H9 (cell line): ENCODE measurements around the gene TDRD9. TPM values are rescaled to one million over a fixed set of nuclear protein-coding genes. Genes with fewer than 3 reads are reported as not detected.
A peak's percentile ranks its signal among the peaks of the same experiment; 100 is the strongest.

Experiments used
- DNase-seq: peaks from one replicate; pipeline ENCODE4 v3.0.0-alpha.2; 2017
- H2AFZ ChIP-seq: one replicate; pipeline ENCODE4 v1.6.1; 2013; ENCODE audit warnings: mild to moderate bottlenecking, low read length, control low read depth, moderate library complexity
- H2AK5ac ChIP-seq: 2 replicates; pipeline ENCODE4 v1.6.1; 2013; ENCODE audit warnings: low read length, control low read depth, mixed read lengths; ENCODE audit not compliant: insufficient read length
- H2BK120ac ChIP-seq: one replicate; pipeline ENCODE4 v1.6.1; 2013; ENCODE audit warnings: low read depth, mild to moderate bottlenecking, low read length, control low read depth, inconsistent platforms; ENCODE audit not compliant: poor library complexity, severe bottlenecking
- H2BK12ac ChIP-seq: 2 replicates; pipeline ENCODE4 v1.6.1; 2013; ENCODE audit warnings: low read length, control low read depth, mixed read lengths, low read depth; ENCODE audit not compliant: insufficient read length
- H2BK15ac ChIP-seq: 2 replicates; pipeline ENCODE4 v1.6.1; 2013; ENCODE audit warnings: low read depth, low read length, control low read depth
- H2BK20ac ChIP-seq: one replicate; pipeline ENCODE4 v1.6.1; 2013; ENCODE audit warnings: low read depth, mild to moderate bottlenecking, low read length, control low read depth, inconsistent platforms; ENCODE audit not compliant: poor library complexity, severe bottlenecking
- H2BK5ac ChIP-seq: 2 replicates; pipeline ENCODE4 v1.6.1; 2013; ENCODE audit warnings: low read length, control low read depth, mixed read lengths; ENCODE audit not compliant: insufficient read length
- H3K14ac ChIP-seq: 2 replicates; pipeline ENCODE4 v1.6.1; 2013; ENCODE audit warnings: low read length, control low read depth; ENCODE audit not compliant: insufficient read depth
- H3K18ac ChIP-seq: 2 replicates; pipeline ENCODE4 v1.6.1; 2013; ENCODE audit warnings: low read depth, mild to moderate bottlenecking, mixed read lengths, low read length, control low read depth; ENCODE audit not compliant: insufficient read length
- H3K23ac ChIP-seq: 2 replicates; pipeline ENCODE4 v1.6.1; 2013; ENCODE audit warnings: low read length, control low read depth, mixed read lengths, low read depth; ENCODE audit not compliant: insufficient read length
- H3K23me2 ChIP-seq: 2 replicates; pipeline ENCODE4 v1.6.1; 2013; ENCODE audit warnings: low read depth, mild to moderate bottlenecking, mixed read lengths, low read length, control low read depth; ENCODE audit not compliant: insufficient read length, poor library complexity, severe bottlenecking
- H3K27ac ChIP-seq: 2 replicates; pipeline ENCODE4 v1.5.1; 2013; ENCODE audit warnings: low read length, control low read depth, mixed read lengths, low read depth; ENCODE audit not compliant: insufficient read length
- H3K27me3 ChIP-seq: 2 replicates; pipeline ENCODE4 v1.6.1; 2013; ENCODE audit warnings: low read length, control low read depth, inconsistent platforms; ENCODE audit not compliant: insufficient read depth
- H3K4ac ChIP-seq: 2 replicates; pipeline ENCODE4 v1.6.1; 2013; ENCODE audit warnings: low read depth, mild to moderate bottlenecking, control low read depth, inconsistent platforms, low read length, moderate library complexity
- H3K4me1 ChIP-seq: 2 replicates; pipeline ENCODE4 v1.6.1; 2013; ENCODE audit warnings: low read length, control low read depth, inconsistent platforms; ENCODE audit not compliant: insufficient read depth
- H3K4me2 ChIP-seq: 2 replicates; pipeline ENCODE4 v1.6.1; 2013; ENCODE audit warnings: low read length, control low read depth, mixed read lengths; ENCODE audit not compliant: insufficient read length, insufficient read depth
- H3K56ac ChIP-seq: 2 replicates; pipeline ENCODE4 v1.6.1; 2013; ENCODE audit warnings: low read depth, mild to moderate bottlenecking, mixed read lengths, low read length, control low read depth; ENCODE audit not compliant: insufficient read length
- H3K79me1 ChIP-seq: 2 replicates; pipeline ENCODE4 v1.6.1; 2013; ENCODE audit warnings: low read depth, mild to moderate bottlenecking, moderate library complexity, low read length, control low read depth, inconsistent platforms; ENCODE audit not compliant: insufficient read depth, poor library complexity, severe bottlenecking
- H3K79me2 ChIP-seq: 2 replicates; pipeline ENCODE4 v1.6.1; 2013; ENCODE audit warnings: low read length, control low read depth, inconsistent platforms; ENCODE audit not compliant: insufficient read depth
- H3K9ac ChIP-seq: 2 replicates; pipeline ENCODE4 v1.6.1; 2013; ENCODE audit warnings: low read length, control low read depth, mixed read lengths; ENCODE audit not compliant: insufficient read length; ENCODE audit errors: extremely low read depth
- H3K9me3 ChIP-seq: one replicate; pipeline ENCODE4 v1.6.1; 2013; ENCODE audit warnings: low read depth, low read length, inconsistent platforms; ENCODE audit not compliant: control insufficient read depth
- H3T11ph ChIP-seq: one replicate; pipeline ENCODE4 v1.6.1; 2013; ENCODE audit warnings: mild to moderate bottlenecking, low read length, control low read depth, inconsistent platforms
- H4K20me1 ChIP-seq: one replicate; pipeline ENCODE4 v1.6.1; 2013; ENCODE audit not compliant: control insufficient read depth, insufficient read length, insufficient read depth
- H4K5ac ChIP-seq: 2 replicates; pipeline ENCODE4 v1.6.1; 2013; ENCODE audit warnings: low read depth, mild to moderate bottlenecking, mixed read lengths, low read length, control low read depth; ENCODE audit not compliant: insufficient read length
- H4K8ac ChIP-seq: replicated peaks from 2 replicates; pipeline ENCODE4 v1.6.1; 2013; ENCODE audit warnings: low read length, control low read depth, mixed read lengths, low read depth; ENCODE audit not compliant: insufficient read length
- H4K91ac ChIP-seq: 2 replicates; pipeline ENCODE4 v1.6.1; 2013; ENCODE audit warnings: low read depth, mild to moderate bottlenecking, moderate library complexity, mixed read lengths, low read length, control low read depth; ENCODE audit not compliant: insufficient read length
- H3K27ac Mint-ChIP-seq, 3 experiments: 2 replicates in 2 of 3; 3 replicates in 1 of 3; pipeline ENCODE4 v1.8.0; 2020 to 2021; ENCODE audit warnings: mixed read lengths in 3 of 3, mild to moderate bottlenecking in 1 of 3, moderate library complexity in 1 of 3
- H3K27me3 Mint-ChIP-seq: 2 replicates; pipeline ENCODE4 v1.8.0; 2021; ENCODE audit warnings: low read depth, mild to moderate bottlenecking, moderate library complexity, mixed read lengths
- H3K36me3 Mint-ChIP-seq, 3 experiments: 2 replicates in 2 of 3; 3 replicates in 1 of 3; pipeline ENCODE4 v1.8.0; 2020 to 2021; ENCODE audit warnings: low read depth in 3 of 3, mixed read lengths in 3 of 3; ENCODE audit not compliant: insufficient read depth in 1 of 3
- H3K4me1 Mint-ChIP-seq, 2 experiments: 2 replicates each; pipeline ENCODE4 v1.8.0; 2020; ENCODE audit warnings: mixed read lengths in 2 of 2
- H3K4me3 Mint-ChIP-seq, 2 experiments: 2 replicates in 1 of 2; 3 replicates in 1 of 2; pipeline ENCODE4 v1.8.0; 2020 to 2021; ENCODE audit warnings: mild to moderate bottlenecking in 2 of 2, mixed read lengths in 2 of 2, moderate library complexity in 1 of 2
- H3K9me3 Mint-ChIP-seq, 2 experiments: 2 replicates in 1 of 2; 3 replicates in 1 of 2; pipeline ENCODE4 v1.8.0; 2020; ENCODE audit warnings: mild to moderate bottlenecking in 2 of 2, mixed read lengths in 2 of 2, moderate library complexity in 1 of 2
- CTCF ChIP-seq: fragments of 200-600 bp; sonication (generic); conservative IDR thresholded peaks from 3 replicates; pipeline ENCODE4 v1.8.0; 2021; ENCODE audit warnings: antibody characterized with exemption, mild to moderate bottlenecking
- WGBS: extraction: QIAGEN DNeasy Blood & Tissue Kit; methylation state at CpG from one replicate; pipeline ENCODE4 v1.1.7; 2013; ENCODE audit warnings: missing lambda C conversion rate, low lambda C conversion rate, mixed read lengths; ENCODE audit not compliant: insufficient read length; ENCODE audit errors: extremely low coverage; 5-methylcytosine and 5-hydroxymethylcytosine counted together
- total RNA-seq: library from RNA; stranded (reverse); gene quantifications from 2 replicates; pipeline ENCODE4 v1.2.1, GENCODE V29; 2021

The TDRD9 gene
- total RNA-seq, 1 experiment from 2014 or later = not detected

- H3K4me1 Mint-ChIP-seq = peaks cover 0 to 6% of the 10 kb centered on the region in 2 experiments; a peak in 2 of 4 replicates
Measured at GRCh38 chr14:104086210-104086660, 158.0 kb downstream of the TDRD9 start.

More at GRCh38 chr14:104086210-104086660, 158.0 kb downstream of the TDRD9 start:
- H2BK120ac ChIP-seq = no peak overlapping the region
- Mint-ChIP-seq H3K27me3 (peaks cover 5% of the 10 kb centered on the region), H3K36me3 (no peaks in the 10 kb centered on the region), H3K27ac (no peak overlapping the region), H3K4me3 (no peak overlapping the region), H3K9me3 (no peaks in the 10 kb centered on the region; a peak in 2 of 5 replicates)
- H2BK20ac ChIP-seq = no peak overlapping the region
- H2BK12ac ChIP-seq = no peak overlapping the region
- no peak overlapping the region for H2AFZ ChIP-seq
- no peak overlapping the region for H3K56ac ChIP-seq
- peak; percentile 31 for DNase-seq
- no peak overlapping the region for H3K18ac ChIP-seq
- H2AK5ac ChIP-seq = no peak overlapping the region
- no peak overlapping the region for H4K8ac ChIP-seq
- no peak overlapping the region; the same call in 1 of the 2 replicates for H3K14ac ChIP-seq
- no peaks in the 10 kb centered on the region for H4K20me1 ChIP-seq
- H3K4me1 ChIP-seq = no peaks in the 10 kb centered on the region
- no peak overlapping the region for H3K4me2 ChIP-seq
- no peaks in the 10 kb centered on the region for H3K27me3 ChIP-seq
- H3K79me1 ChIP-seq = no peaks in the 10 kb centered on the region
- H3K27ac ChIP-seq = no peak overlapping the region
- H4K5ac ChIP-seq = no peak overlapping the region
- H3K79me2 ChIP-seq = no peaks in the 10 kb centered on the region
- H3K4ac ChIP-seq = no peak overlapping the region
- no peak for TF ChIP-seq CTCF
- no peak overlapping the region for H3K9ac ChIP-seq
- no peak overlapping the region for H2BK5ac ChIP-seq
- H2BK15ac ChIP-seq = no peak overlapping the region
- no peak overlapping the region for H4K91ac ChIP-seq
- no peaks in the 10 kb centered on the region for H3K23me2 ChIP-seq
- no peak overlapping the region for H3T11ph ChIP-seq
- H3K9me3 ChIP-seq = no peaks in the 10 kb centered on the region
- no CpG with 5 or more reads among the region's 13 CpGs for WGBS
- H3K23ac ChIP-seq = no peak overlapping the region
